Hepatic stellate cell (primary cell): ENCODE measurements around the gene ZBTB12.
"Not testable (repeated sequence)": the region's sequence is repeated elsewhere in the genome, so short reads cannot be mapped to it uniquely, and the experiment has no call there.

ENCODE experiments used
- DNase-seq: peaks from one replicate; pipeline ENCODE4 v3.0.0; 2011; ENCODE audit warnings: low spot score

The ZBTB12 gene

GRCh38 chr6:31874836-31875572 is 26.9 kb downstream of the ZBTB12 start:
- DNase-seq = no peak

DNA sequence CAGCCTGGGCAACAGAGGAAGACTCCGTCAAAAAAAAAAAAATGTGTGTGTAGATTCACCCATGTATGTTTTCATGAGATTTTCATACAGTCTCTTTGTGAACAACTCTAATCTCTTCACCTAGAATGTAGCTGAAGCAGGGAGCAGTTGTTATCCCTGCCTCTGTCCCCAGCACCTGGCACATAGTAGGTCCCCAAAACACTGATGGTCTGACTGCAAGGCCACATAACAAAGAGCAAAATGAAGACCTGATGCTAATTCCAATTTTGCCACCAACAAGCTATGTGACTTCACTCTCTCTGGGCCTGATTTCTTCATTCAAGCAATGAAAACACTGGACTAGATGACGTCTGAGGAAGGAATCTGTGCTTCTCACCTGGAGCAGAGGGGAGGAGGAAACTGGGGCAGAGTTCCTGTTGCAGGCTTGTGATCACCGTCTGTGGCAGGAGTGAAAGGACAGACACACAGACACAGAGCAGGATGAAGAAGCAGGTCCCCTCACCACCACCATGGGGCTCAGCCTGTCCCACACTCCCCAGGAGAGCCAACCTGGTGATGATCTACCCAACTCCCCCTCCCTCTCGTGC is 27.7 kb downstream of the ZBTB12 start:
- DNase-seq = no peak

DNA sequence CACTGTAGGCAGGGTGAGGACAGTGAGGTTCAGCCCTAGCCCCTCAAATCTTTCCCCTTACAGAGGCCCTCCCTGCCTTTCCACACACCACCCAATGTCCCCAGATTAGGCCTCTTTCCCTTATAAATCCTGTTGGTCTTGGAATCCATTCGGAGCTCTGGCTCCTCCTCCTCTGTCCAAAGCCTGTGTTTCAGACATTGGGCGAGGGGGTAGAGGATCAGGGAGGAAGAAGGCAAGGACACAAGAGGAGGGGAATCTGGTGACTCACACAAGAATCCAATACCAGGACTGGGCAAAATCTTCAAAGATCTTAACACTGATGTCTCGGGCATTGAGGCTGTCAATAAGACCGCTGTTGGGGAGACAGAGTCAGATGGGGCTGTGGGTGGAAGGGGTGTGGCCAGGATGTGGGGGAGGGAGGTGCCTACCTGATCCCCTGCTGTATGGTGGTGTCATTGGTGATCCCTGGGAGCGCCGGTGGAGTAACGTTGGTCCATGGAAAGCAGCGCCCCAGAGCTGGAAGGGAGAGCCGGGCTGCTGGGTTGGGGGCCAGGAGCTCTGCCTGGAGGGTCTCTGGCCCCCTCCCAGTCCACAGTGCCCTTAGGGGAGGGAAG is 30.7 kb downstream of the ZBTB12 start:
- DNase-seq = peak; percentile 62

- no peak for DNase-seq
Measured at GRCh38 chr6:31870385-31870921, 31.4 kb downstream of the ZBTB12 start.

DNA sequence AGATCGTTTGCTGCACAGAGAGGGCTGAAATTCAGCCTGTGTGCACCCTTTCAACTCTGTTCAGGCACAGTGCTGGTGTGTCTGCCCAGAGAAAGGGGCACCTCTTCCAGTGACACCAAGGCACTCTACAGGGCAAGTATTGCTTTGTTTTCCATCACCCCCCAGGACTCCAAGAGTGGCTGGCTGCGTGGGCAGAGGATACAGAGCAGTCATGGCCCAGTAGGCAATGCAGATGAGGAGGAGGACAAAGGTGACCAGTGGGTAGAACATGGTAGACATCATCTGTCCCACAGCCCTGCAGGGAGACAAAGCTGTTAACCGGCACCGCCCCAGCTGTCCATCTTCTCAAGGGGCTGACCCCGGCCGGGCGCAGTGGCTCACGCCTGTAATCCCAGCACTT is 32.5 kb downstream of the ZBTB12 start:
- DNase-seq = no peak

- DNase-seq = not testable (repeated sequence)
Measured at GRCh38 chr6:31868658-31868971, 33.3 kb downstream of the ZBTB12 start.

DNA sequence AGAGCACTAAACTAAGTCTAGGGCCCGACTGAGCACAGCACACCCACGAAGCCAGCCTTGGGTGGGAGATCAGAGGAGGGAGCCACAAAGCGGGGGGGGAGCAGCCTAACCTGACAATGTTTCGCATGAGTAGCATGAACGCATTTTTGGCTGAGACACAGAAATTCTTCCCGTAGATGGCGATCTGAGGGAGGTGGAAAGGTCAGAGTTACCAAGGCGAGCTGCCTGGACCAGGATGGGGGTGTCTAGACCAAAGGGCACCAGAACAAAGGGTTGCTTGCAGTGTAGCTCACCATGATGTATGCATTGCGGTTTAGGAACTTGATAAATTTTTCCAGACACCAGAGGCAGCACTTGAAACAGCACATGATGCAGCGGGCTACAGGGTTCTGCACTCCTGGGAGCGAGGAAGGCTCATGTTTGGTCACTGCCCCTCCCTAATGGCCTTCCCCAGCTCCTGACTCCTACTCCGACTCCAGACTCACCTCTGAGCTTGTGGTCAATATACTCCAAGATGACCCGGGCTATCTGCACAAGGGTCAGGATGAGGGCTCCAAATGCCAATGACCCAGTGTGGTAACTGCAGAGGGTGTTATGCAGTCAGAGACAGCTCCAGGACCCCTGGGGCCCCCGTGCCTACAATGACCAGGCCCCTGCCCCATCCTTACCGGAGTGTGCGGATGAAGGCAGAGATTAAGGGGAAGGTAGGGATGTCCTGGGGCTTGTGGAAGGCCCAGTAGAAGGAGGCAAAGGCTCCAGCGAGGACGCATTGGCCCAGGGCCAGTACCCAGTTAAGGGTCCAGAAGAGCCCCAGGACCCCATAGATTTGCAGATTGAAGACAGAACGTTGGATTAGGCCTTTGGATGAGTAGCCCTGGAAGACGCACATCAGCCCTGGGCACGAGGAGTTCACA is 36.4 kb downstream of the ZBTB12 start:
- no peak for DNase-seq

GRCh38 chr6:31864818-31865204 is 37.1 kb downstream of the ZBTB12 start:
- DNase-seq = no peak

DNA sequence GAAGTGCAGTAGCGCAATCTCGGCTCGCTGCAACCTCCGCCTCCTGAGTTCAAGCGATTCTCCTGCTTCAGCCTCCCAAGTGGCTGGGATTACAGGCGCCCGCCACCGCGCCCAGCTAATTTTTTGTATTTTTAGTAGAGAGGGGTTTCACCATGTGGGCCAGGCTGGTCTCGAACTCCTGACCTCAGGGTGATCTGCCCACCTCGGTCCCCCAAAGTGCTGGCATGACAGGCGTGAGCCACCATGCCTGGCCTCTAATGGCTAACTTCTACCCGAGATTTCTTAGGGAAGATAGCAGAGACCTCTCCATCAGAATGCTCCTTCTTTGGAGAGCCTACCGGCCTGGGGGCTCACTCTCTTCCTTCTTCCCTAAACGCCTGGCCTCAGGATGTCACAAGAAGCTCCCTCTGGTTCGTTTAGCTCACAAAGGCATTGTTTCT is 37.7 kb downstream of the ZBTB12 start:
- not testable (repeated sequence) for DNase-seq

DNA sequence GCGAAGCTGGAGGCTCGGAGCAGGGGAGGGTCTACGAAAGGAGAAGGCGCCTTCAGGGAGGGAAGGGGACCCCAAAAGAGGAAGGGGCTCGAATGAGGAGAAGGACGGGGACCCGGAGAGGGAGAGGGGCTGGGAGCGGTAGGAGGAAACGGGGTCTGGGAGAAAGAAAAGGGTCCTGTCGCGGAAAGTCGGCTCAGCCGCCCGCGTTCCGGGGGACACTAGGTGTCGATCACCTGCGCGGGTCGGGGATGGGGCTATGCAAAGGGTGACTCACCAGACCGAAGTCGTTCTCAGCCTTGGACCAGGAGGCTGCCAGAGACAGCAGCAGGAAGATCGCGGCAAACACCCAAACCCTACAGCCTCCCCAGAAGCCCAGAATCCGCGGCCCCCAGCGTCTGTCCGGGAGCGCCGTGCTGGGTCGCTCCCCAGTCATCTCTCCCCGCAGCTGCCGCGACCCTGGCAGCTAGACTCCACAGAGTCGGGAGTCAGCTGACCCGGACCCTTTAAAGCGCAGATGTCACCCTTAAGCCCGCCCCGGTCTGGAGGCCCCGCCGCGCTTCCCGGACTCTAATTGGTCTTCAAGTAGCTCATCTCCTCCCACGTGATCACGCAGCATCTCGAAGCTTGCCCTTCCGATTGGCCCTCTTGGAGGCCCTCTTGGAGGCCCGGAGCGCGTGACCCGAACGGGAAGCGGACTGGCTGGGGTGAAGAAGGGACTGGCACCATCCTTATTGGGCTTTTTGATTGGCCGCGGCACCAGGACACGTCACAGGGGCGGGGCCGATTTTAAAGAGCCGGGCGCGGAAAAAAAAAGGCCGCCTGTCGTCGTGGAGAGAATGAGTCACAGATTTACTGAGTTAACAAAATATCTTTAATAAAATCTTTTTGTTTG is 39.3 kb downstream of the ZBTB12 start, which contains the start of gene NEU1:
NEU1 (minus strand) TSS at position 478 of the 892 bp plus-strand sequence; CDS start at position 433, 45 bp downstream.
- DNase-seq = peak; percentile 100

GRCh38 chr6:31861919-31862343 is 40.0 kb downstream of the ZBTB12 start:
- no peak for DNase-seq

- DNase-seq = no peak
Measured at GRCh38 chr6:31861150-31861549, 40.7 kb downstream of the ZBTB12 start.

- DNase-seq = no peak
Measured at GRCh38 chr6:31860349-31860748, 41.5 kb downstream of the ZBTB12 start.

GRCh38 chr6:31859923-31860322 is 42.0 kb downstream of the ZBTB12 start:
- no peak for DNase-seq

GRCh38 chr6:31858707-31859106 is 43.2 kb downstream of the ZBTB12 start:
- no peak for DNase-seq

DNA sequence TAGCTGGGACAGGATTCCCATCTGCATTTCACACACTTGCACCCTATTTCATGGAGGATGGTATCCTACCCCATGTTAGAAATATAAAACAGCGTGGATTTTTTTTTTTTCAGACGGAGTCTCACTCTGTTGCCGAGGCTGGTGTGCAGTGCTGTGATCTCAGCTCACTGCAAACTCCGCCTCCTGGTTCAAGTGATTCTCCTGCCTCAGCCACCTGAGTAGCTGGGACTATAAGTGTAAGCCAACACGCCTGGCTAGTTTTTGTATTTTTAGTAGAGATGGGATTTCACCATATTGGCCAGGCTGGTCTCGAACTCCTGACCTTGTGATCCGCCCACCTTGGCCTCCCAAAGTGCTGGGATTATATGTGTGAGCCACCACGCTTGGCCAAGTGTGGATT is 44.1 kb downstream of the ZBTB12 start:
- DNase-seq = not testable (repeated sequence)

GRCh38 chr6:31851980-31852718 is 49.7 kb downstream of the ZBTB12 start:
- not testable (repeated sequence) for DNase-seq

DNA sequence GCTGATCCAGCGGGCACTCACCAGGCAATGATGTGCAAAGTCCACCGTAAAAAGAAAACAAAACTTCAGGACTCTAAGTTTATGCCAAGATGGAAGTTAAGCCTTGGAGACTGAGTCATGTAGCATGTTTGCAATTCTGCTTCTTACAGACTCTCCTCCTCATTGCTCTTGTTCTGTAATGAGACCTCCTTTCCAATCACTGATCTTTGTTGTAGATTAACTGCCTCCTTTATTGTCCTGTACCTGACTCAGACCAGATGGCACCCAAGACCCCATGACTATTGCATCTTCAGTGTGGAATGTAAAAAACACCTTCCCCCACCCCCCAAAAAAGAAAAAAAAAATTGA is 50.4 kb downstream of the ZBTB12 start:
- DNase-seq = no peak

GRCh38 chr6:31850765-31851484 is 51.0 kb downstream of the ZBTB12 start:
- DNase-seq = no peak
